ENCODE data around the gene NFATC3. TPM values are rescaled to one million over a fixed set of nuclear protein-coding genes. Genes with fewer than 3 reads are reported as not detected.

NFATC3 gene
- total RNA-seq, 2 donors from 2014 or later = 22.5 to 29.3 TPM

DNA sequence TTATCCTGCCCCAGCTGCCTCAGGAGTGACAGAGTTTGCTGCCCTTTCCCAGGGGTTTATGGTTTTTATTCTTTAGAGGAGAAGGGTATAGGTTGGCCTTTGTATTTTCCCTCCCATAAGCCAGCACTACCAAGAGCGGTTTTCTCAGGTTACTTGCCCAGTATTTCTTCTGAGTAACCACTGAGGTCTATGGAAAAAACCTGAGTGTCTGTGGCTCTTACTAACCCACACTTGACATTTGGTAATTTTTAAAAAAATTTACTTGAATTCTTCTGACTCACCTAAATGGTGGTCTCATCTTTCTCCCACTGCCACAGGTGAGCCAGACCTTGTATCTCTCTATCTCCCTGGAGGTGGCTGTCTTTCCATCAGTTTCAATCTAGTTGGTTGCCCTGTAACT, 185.2 kb downstream of the NFATC3 start:
- no peaks in the 10 kb centered on the region for H3K9me3 ChIP-seq
- no peak overlapping the region for H3K27ac ChIP-seq
- H3K4me3 ChIP-seq = no peak overlapping the region
- no peak for DNase-seq
- peaks cover 12% of the 10 kb centered on the region for H3K4me1 ChIP-seq
- no peaks in the 10 kb centered on the region for H3K36me3 ChIP-seq
- intact Hi-C loops (cut with DNase I) = no loop called here
- H3K9ac ChIP-seq (ENCODE audit: low read depth in 2 of 2, low read length in 2 of 2) = no peak overlapping the region
- TF ChIP-seq, protein P1, sequence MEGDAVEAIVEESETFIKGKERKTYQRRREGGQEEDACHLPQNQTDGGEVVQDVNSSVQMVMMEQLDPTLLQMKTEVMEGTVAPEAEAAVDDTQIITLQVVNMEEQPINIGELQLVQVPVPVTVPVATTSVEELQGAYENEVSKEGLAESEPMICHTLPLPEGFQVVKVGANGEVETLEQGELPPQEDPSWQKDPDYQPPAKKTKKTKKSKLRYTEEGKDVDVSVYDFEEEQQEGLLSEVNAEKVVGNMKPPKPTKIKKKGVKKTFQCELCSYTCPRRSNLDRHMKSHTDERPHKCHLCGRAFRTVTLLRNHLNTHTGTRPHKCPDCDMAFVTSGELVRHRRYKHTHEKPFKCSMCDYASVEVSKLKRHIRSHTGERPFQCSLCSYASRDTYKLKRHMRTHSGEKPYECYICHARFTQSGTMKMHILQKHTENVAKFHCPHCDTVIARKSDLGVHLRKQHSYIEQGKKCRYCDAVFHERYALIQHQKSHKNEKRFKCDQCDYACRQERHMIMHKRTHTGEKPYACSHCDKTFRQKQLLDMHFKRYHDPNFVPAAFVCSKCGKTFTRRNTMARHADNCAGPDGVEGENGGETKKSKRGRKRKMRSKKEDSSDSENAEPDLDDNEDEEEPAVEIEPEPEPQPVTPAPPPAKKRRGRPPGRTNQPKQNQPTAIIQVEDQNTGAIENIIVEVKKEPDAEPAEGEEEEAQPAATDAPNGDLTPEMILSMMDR (IDR thresholded peaks at IDR 0.05) = no peak
- no peaks in the 10 kb centered on the region for H3K27me3 ChIP-seq

DNA sequence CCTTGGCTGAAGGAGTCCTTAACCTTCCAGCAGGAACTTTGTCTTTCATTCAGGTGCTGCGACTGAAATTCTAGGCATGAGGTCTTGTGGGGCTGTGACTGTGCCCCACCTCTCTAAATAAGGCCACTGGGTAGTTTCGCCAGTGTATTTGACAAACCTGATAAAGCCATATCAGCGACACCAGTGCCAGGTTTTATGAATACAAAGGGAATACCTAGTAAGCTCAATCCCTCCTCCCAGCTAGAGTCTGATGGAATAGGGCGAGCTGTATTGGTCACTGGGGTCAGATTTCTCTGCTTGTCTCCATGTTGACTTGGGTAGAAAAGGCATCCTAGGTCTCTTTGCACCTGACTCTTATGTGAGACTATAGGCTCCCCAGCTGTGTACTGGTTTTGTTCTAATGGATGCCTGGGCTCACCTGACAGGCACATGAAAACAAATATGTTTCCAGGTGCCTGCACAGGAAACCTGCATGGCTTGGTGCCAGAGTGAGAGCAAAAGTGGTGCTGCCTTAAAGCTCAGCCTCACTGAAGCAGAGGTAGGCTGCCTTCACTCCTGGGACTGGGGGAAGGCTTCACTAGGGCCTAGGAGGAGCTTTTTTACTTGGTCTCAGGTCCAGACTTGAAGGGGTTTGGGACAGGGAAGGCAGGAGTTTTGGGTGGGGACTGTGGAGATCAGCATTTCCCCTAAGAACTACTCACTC, 187.5 kb downstream of the NFATC3 start:
- Histone ChIP-seq H3K27me3 (no peaks in the 10 kb centered on the region), H3K4me3 (no peak overlapping the region), H3K9me3 (no peaks in the 10 kb centered on the region), H3K9ac (ENCODE audit: low read depth in 2 of 2, low read length in 2 of 2) (peak overlapping the region in 1 of 2 donors; percentile 1), H3K36me3 (no peaks in the 10 kb centered on the region), H3K4me1 (peaks cover 6% of the 10 kb centered on the region), H3K27ac (no peak overlapping the region)
- TF ChIP-seq, protein P1 (IDR thresholded peaks at IDR 0.05) = no peak
- DNase-seq = peak; percentile 31
- intact Hi-C loops (cut with DNase I) = no loop called here

DNA sequence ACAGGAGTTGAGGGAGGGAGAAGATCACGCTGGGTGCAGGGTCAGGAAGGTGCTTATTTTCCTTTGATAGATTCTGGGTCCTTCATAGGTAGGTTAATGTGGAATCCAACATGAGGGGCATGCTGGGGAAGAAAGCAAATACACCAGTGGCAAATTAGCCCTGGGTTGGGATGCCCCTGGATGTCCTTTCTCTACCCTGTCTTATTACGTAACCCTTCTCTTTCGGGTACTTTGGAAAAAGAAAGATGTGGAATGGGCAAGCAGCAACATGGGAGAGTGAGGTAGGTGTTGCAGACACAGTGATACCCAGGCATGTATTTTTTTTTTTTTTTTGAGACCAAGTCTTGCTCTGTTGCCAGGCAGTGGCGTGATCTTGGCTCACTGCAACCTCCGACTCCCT, 188.3 kb downstream of the NFATC3 start:
- H3K27me3 ChIP-seq = no peaks in the 10 kb centered on the region
- H3K27ac ChIP-seq = no peak overlapping the region
- H3K36me3 ChIP-seq = no peaks in the 10 kb centered on the region
- H3K4me3 ChIP-seq = no peak overlapping the region
- DNase-seq = no peak
- no peak overlapping the region for H3K9ac ChIP-seq (ENCODE audit: low read depth in 2 of 2, low read length in 2 of 2)
- TF ChIP-seq, protein P1 (IDR thresholded peaks at IDR 0.05) = no peak
- intact Hi-C loops (cut with DNase I) = no loop called here
- H3K9me3 ChIP-seq = no peaks in the 10 kb centered on the region
- H3K4me1 ChIP-seq = peaks cover 6% of the 10 kb centered on the region

DNA sequence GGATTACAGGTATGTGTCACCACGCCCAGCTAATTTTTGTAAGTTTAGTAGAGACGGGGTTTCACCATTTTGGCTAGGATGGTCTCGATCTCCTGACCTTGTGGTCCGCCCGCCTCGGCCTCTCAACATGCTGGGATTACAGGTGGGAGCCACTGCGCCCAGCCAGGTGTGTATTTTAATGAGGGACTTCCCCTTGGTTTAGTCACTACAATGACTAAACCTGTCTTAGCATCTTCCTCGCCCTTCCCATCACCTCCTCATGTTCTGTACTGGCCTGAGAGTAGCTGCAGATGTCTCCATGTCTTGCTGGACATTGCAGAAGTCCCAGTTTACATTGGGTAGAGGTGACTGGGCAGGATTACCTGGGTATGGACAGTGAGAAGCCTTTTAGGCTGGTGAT, 188.7 kb downstream of the NFATC3 start:
- no peak for DNase-seq
- intact Hi-C loops (cut with DNase I) = no loop called here
- TF ChIP-seq, protein P1 (IDR thresholded peaks at IDR 0.05) = no peak
- Histone ChIP-seq H3K4me1 (peaks cover 6% of the 10 kb centered on the region), H3K9me3 (no peaks in the 10 kb centered on the region), H3K9ac (ENCODE audit: low read depth in 2 of 2, low read length in 2 of 2) (no peak overlapping the region), H3K27me3 (no peaks in the 10 kb centered on the region), H3K27ac (no peak overlapping the region), H3K4me3 (no peak overlapping the region), H3K36me3 (no peaks in the 10 kb centered on the region)

DNA sequence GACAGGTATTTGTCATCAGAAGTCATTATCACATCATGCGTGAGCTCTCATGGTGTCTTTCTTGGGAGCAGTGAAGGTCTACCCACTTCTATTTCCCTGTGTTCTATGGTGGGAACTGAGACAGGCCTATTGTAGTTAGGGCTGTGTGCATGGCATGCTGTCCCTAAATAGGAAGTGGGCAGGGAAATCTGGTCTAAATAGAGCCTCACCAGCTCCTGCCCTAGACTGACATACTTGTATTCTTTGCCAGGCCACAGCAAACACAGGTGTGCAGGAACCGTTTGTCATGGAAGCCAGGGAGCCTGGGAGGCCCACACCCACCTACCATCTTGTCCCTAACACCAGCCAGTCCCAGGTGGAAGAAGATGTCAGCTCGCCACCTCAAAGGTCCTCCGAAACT, 189.3 kb downstream of the NFATC3 start:
- H3K27ac ChIP-seq = no peak overlapping the region
- peaks cover 6% of the 10 kb centered on the region for H3K4me1 ChIP-seq

More for the DNA sequence above, 189.3 kb downstream of the NFATC3 start:
- H3K4me3 ChIP-seq = no peak overlapping the region
- no peaks in the 10 kb centered on the region for H3K27me3 ChIP-seq
- intact Hi-C loops (cut with DNase I) = no loop called here
- no peaks in the 10 kb centered on the region for H3K36me3 ChIP-seq
- no peaks in the 10 kb centered on the region for H3K9me3 ChIP-seq
- TF ChIP-seq, protein P1 (IDR thresholded peaks at IDR 0.05) = no peak
- H3K9ac ChIP-seq (ENCODE audit: low read depth in 2 of 2, low read length in 2 of 2) = peak overlapping the region in 1 of 2 donors; percentile 35
- DNase-seq = no peak
